Ovary (tissue), 9 donors: ENCODE measurements around the gene SIRPD. TPM values are rescaled to one million over a fixed set of nuclear protein-coding genes. Genes with fewer than 3 reads are reported as not detected.

Experiments
- DNase-seq, 5 donors: peaks; one replicate each; pipeline ENCODE4 v3.0.0-alpha.2; 2019 to 2020
- H3K27ac ChIP-seq, 2 donors: fragments of 200-600 bp; one replicate each; pipeline versions ENCODE4 v1.5.1 to v1.8.0; 2019 to 2022
- H3K27me3 ChIP-seq: fragments of 200-600 bp; one replicate; pipeline ENCODE4 v1.8.0; 2022
- H3K36me3 ChIP-seq: fragments of 200-600 bp; sonication (generic); one replicate; pipeline ENCODE4 v1.5.1; 2019
- H3K4me1 ChIP-seq: one replicate; pipeline ENCODE4 v1.8.1; 2013; ENCODE audit warnings: mild to moderate bottlenecking, moderate library complexity; ENCODE audit not compliant: insufficient read depth
- H3K4me3 ChIP-seq: fragments of 200-600 bp; sonication (generic); one replicate; pipeline ENCODE4 v1.5.1; 2017
- H3K9me3 ChIP-seq, 2 donors: fragments of 200-600 bp in 1 of 2; sonication (generic) in 1 of 2; one replicate each; pipeline versions ENCODE4 v1.5.1 to v1.8.1; 2013 to 2019; ENCODE audit warnings: mild to moderate bottlenecking in 1 of 2, moderate library complexity in 1 of 2
- EP300 ChIP-seq: sonication (generic); formaldehyde crosslinking; IDR thresholded peaks from one replicate; pipeline ENCODE4 v1.6.1; 2017; ENCODE audit warnings: antibody characterized with exemption
- POLR2A ChIP-seq: fragments of 450-650 bp; IDR thresholded peaks from one replicate; pipeline ENCODE4 v1.6.1; 2017; ENCODE audit warnings: antibody characterized with exemption, mild to moderate bottlenecking, moderate library complexity
- WGBS, 3 donors: extraction: QIAGEN DNeasy Blood & Tissue Kit in 1 of 3; methylation state at CpG; one replicate each; pipeline versions ENCODE4 v1.1.5 to v1.1.7; 2013 to 2017; 5-methylcytosine and 5-hydroxymethylcytosine counted together
- intact Hi-C, 4 donors: fragments of 100-400 bp; cut with DNase I; formaldehyde crosslinking; loops; one replicate each; pipeline versions ENCODE4 v1.11.0 to v1.15.1; 2022 to 2023
- polyA plus RNA-seq, 2 donors: library from polyadenylated mRNA; stranded (reverse); fragments of 200-250 nt in 1 of 2; fragments of 350-450 nt in 1 of 2; fragmentation: Illumina TruSeq in 1 of 2; extraction: RNeasy Lipid Tissue Mini Kit (QIAGEN cat#74804) in 1 of 2; gene quantifications; one replicate each; pipeline ENCODE4 v1.2.3, GENCODE V29; 2013 to 2014
- total RNA-seq, 7 donors: library from RNA; depleted of rRNA in 2 of 7; stranded (reverse); fragments of >200 nt in 2 of 7; fragmentation: NEBNext Ultra II Directional in 3 of 7; extraction: Animal tissue kit (Norgen Biotek cat#: 25700) in 3 of 7; gene quantifications; one replicate each; pipeline versions ENCODE4 v1.1.0 to v1.2.4, GENCODE V29; 2016 to 2023
- TF ChIP-seq, protein P1 (sequence below), 3 donors: fragments of 450-650 bp in 2 of 3; fragments of 200-600 bp in 1 of 3; IDR thresholded peaks; one replicate each; pipeline versions ENCODE4 v1.5.1 to v1.8.0; 2016 to 2022; ENCODE audit warnings: antibody characterized with exemption in 3 of 3, mild to moderate bottlenecking in 1 of 3
- donor health status: DM: no; HTN: no; CAD: no; lungs with moderate emphysema.
- donor health status: DM: no; HTN: no; CAD: no.
- donor health status: Bipolar disorder and iron deficiency.
- donor health status: DM: yes; HTN: yes; CAD: no.
- donor health status: DM: no; HTN: no; CAD: no.
- donor health status: DM: yes; HTN: yes; CAD: no.

Gene SIRPD
- total and polyA plus RNA-seq, 9 donors: not detected

DNA sequence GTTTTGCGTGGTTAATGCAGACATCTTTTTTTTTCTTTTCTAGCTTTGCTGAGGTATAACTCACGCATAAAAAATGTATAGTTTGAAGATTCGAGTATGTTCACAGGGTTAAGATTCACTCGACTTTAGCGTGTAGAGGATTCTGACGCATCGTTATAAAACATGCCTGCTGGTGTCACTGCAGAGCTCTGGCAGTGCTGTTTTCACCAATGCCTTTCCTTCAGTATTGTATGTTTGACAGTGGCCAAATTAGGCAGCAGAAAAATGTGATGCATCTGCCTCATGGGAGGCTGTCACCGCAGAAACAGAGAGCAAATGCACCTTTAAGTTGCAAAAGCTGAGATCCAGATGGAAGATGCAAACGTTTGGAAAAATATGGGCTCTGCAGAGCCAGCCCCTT is 48.3 kb downstream of the SIRPD start:
- Histone ChIP-seq H3K27me3 (no peaks in the 10 kb centered on the region), H3K36me3 (no peaks in the 10 kb centered on the region), H3K4me3 (no peak overlapping the region), H3K27ac (no peak overlapping the region), H3K9me3 (no peaks in the 10 kb centered on the region), H3K4me1 (no peaks in the 10 kb centered on the region)
- 35 to 44% (median 37%) methylated on average over 9 of the region's 9 CpGs for WGBS, 3 donors
- no peak for DNase-seq
- TF ChIP-seq POLR2A (no peak), EP300 (no peak)
- TF ChIP-seq, protein P1, sequence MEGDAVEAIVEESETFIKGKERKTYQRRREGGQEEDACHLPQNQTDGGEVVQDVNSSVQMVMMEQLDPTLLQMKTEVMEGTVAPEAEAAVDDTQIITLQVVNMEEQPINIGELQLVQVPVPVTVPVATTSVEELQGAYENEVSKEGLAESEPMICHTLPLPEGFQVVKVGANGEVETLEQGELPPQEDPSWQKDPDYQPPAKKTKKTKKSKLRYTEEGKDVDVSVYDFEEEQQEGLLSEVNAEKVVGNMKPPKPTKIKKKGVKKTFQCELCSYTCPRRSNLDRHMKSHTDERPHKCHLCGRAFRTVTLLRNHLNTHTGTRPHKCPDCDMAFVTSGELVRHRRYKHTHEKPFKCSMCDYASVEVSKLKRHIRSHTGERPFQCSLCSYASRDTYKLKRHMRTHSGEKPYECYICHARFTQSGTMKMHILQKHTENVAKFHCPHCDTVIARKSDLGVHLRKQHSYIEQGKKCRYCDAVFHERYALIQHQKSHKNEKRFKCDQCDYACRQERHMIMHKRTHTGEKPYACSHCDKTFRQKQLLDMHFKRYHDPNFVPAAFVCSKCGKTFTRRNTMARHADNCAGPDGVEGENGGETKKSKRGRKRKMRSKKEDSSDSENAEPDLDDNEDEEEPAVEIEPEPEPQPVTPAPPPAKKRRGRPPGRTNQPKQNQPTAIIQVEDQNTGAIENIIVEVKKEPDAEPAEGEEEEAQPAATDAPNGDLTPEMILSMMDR (IDR thresholded peaks at IDR 0.05): no peak
- intact Hi-C loops: no loop called here

DNA sequence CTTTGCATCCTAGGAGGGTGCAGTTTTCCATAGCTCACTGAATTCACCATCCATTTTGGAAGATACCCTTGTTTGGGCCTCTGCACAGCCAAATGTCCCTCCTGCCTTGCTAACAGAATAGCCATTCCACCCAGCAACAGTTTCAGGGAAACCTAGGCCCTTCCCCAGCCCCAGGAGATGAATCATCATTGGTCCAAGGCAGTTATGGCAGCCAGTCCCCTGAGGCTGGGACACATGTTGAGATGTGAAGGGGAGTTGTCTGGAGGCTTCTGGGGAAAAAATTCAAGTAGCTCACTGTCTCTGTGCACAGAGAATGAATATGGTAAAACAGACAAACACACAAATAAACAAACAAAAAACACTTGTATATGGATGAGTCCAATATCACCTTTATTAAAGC is 48.9 kb downstream of the SIRPD start:
- Histone ChIP-seq H3K4me1 (no peaks in the 10 kb centered on the region), H3K4me3 (no peak overlapping the region), H3K27ac (no peak overlapping the region), H3K9me3 (no peaks in the 10 kb centered on the region), H3K27me3 (no peaks in the 10 kb centered on the region), H3K36me3 (no peaks in the 10 kb centered on the region)
- DNase-seq: no peak
- intact Hi-C loops: no loop called here
- TF ChIP-seq POLR2A (no peak), EP300 (no peak)
- TF ChIP-seq, protein P1 (IDR thresholded peaks at IDR 0.05): no peak

DNA sequence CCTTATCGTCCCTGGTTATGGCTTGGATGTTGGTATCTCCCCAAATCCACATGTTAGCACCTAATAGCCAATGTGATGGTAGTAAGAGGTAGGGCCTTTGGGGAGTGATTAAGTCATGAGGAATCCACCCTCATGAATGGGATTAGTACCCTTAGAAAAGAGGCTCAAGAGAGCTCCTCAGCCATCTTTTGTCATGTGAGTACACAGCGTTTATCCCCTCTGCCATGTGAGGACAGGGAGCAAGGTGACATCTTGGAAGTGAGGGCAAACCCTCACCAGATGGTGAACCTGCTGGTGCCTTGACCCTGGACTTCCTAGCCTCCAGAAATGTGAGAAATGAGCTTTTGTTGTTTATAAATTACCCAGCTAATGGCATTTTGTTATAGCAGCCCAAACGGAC is 50.2 kb downstream of the SIRPD start:
- WGBS, 3 donors: 61 to 78% (median 64%) methylated on average over 3 of the region's 3 CpGs
- intact Hi-C loops: no loop called here
- DNase-seq: no peak
- Histone ChIP-seq H3K27me3 (no peaks in the 10 kb centered on the region), H3K4me1 (no peaks in the 10 kb centered on the region), H3K27ac (no peak overlapping the region), H3K9me3 (no peaks in the 10 kb centered on the region), H3K4me3 (no peak overlapping the region), H3K36me3 (no peaks in the 10 kb centered on the region)
- TF ChIP-seq EP300 (no peak), POLR2A (no peak)
- TF ChIP-seq, protein P1 (IDR thresholded peaks at IDR 0.05): no peak

DNA sequence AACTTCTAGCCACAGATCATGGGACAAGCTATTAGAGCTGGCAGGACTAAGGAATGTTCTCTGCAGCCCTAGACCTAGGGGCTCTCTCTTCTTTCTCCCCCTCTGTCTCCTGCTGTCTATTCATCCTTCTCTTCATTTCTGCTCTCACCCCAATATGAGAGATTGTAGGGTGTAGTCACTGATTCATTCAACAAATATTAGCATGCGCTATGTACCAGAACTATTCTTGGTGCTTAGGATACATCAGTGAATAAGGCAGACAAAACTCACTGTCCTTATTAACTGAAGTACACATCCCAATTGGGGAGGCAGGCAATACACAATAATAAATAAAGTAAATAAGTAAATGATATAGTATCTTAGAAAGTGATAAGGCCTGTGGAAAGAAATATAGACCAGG is 51.6 kb downstream of the SIRPD start:
- H3K36me3 ChIP-seq: no peaks in the 10 kb centered on the region

More for the DNA sequence above, 51.6 kb downstream of the SIRPD start:
- no peak for DNase-seq
- H3K4me3 ChIP-seq: no peak overlapping the region
- 0 to 100% (median 94%) methylated on average over 1 of the region's 1 CpG for WGBS, 3 donors
- no peak overlapping the region for H3K27ac ChIP-seq
- no peaks in the 10 kb centered on the region for H3K27me3 ChIP-seq
- intact Hi-C loops: no loop called here
- H3K4me1 ChIP-seq: no peaks in the 10 kb centered on the region
- H3K9me3 ChIP-seq: no peaks in the 10 kb centered on the region
- TF ChIP-seq EP300: no peak
- TF ChIP-seq, protein P1 (IDR thresholded peaks at IDR 0.05): no peak
- TF ChIP-seq POLR2A: no peak
